Panc1 (cell line): ENCODE data around the gene PAK4. TPM values are rescaled to one million over a fixed set of nuclear protein-coding genes. Genes with fewer than 3 reads are reported as not detected.

Experiments
- ATAC-seq: fragments of 200-7000 bp; cut with Tn5 transposase; 2 replicates; pipeline ENCODE4 v1.9.1; 2020; ENCODE audit warnings: mild to moderate bottlenecking, moderate library complexity
- BruUV-seq: library from RNA; stranded (reverse); fragments of 400-500 nt; replicated peaks from 2 replicates; lab custom pipeline; 2021; lab: Mats Ljungman, UMichigan
- CTCF ChIA-PET: fragments of 300-600 bp; sonication (Branson Sonifier 250); formaldehyde crosslinking; loops from one replicate; lab custom pipeline; 2022; ENCODE audit warnings: antibody characterized with exemption; lab: Charles Lee
- POLR2A ChIA-PET: fragments of 300-600 bp; sonication (Branson Sonifier 250); formaldehyde crosslinking; loops from one replicate; lab custom pipeline; 2022; ENCODE audit warnings: antibody characterized with exemption; lab: Charles Lee
- DNase-seq: peaks from one replicate; pipeline ENCODE4 v3.0.0-alpha.2; 2010; ENCODE audit warnings: low read depth, low spot score
- H3K27ac ChIP-seq: 2 replicates; pipeline ENCODE4 v1.5.1; 2011; ENCODE audit warnings: mild to moderate bottlenecking, low read length, inconsistent platforms
- H3K27me3 ChIP-seq: fragments of 200-500 bp; sonication (Bioruptor generic); 2 replicates; pipeline ENCODE4 v1.6.0; 2014; ENCODE audit warnings: low read length, inconsistent platforms; ENCODE audit not compliant: control insufficient read depth, insufficient read depth
- H3K36me3 ChIP-seq: fragments of 200-500 bp; sonication (Bioruptor generic); 2 replicates; pipeline ENCODE4 v1.5.1; 2014; ENCODE audit warnings: inconsistent platforms, mild to moderate bottlenecking, low read length, moderate library complexity; ENCODE audit not compliant: control insufficient read depth, insufficient read depth
- H3K4me1 ChIP-seq: 2 replicates; pipeline ENCODE4 v1.5.1; 2011; ENCODE audit warnings: inconsistent platforms, mild to moderate bottlenecking, low read length, moderate library complexity; ENCODE audit not compliant: control insufficient read depth, insufficient read depth
- H3K4me3 ChIP-seq, 2 experiments: 2 replicates each; pipeline ENCODE4 v1.5.1; 2011 to 2012; ENCODE audit warnings: low read depth in 2 of 2, low read length in 2 of 2, mild to moderate bottlenecking in 2 of 2, inconsistent platforms in 1 of 2, moderate library complexity in 1 of 2
- H3K9me3 ChIP-seq: fragments of 200-500 bp; sonication (Bioruptor generic); 2 replicates; pipeline ENCODE4 v1.5.1; 2014; ENCODE audit warnings: low read depth, mild to moderate bottlenecking, inconsistent platforms, low read length, moderate library complexity; ENCODE audit not compliant: control insufficient read depth, insufficient read depth
- POLR2AphosphoS5 ChIP-seq: IDR thresholded peaks from 2 replicates; pipeline ENCODE4 v1.6.1; 2012; ENCODE audit warnings: mild to moderate bottlenecking, low read depth, low read length, moderate library complexity
- SIN3A ChIP-seq: IDR thresholded peaks from 2 replicates; pipeline ENCODE4 v1.6.1; 2012; ENCODE audit warnings: low read depth, mild to moderate bottlenecking, low read length, moderate library complexity, borderline replicate concordance; ENCODE audit not compliant: insufficient read depth
- TCF7L2 ChIP-seq: IDR thresholded peaks from 2 replicates; pipeline ENCODE4 v1.6.1; 2011; ENCODE audit warnings: mild to moderate bottlenecking, low read depth, low read length, inconsistent platforms
- in situ Hi-C: cut with HindIII; loops from 2 replicates; pipeline ENCODE4 v1.10.0; 2016; ENCODE audit warnings: low sequenced_read_pairs, low pct_unique_long_range_greater_than_20kb
- intact Hi-C: fragments of 100-400 bp; cut with micrococcal nuclease; formaldehyde crosslinking; loops from one replicate; pipeline ENCODE4 v1.10.0; 2022; ENCODE audit not compliant: unreplicated experiment
- total RNA-seq: library from RNA; stranded (reverse); gene quantifications from one replicate; pipeline ENCODE4 v1.2.1, GENCODE V29; 2021; ENCODE audit not compliant: unreplicated experiment
- TF ChIP-seq, protein P1 (sequence below): fragments of 450-650 bp; IDR thresholded peaks from 2 replicates; pipeline ENCODE4 v1.5.1; 2017; ENCODE audit warnings: mild to moderate bottlenecking
- TF ChIP-seq, protein P2 (sequence below), 2 experiments: IDR thresholded peaks; 2 replicates each; pipeline ENCODE4 v1.6.1; 2011 to 2012; ENCODE audit warnings: low read depth in 2 of 2, control low read depth in 1 of 2, low read length in 1 of 2, mild to moderate bottlenecking in 1 of 2, moderate library complexity in 1 of 2; ENCODE audit not compliant: insufficient read depth in 1 of 2

PAK4 gene
- total RNA-seq, 1 experiment from 2014 or later: 311 TPM

DNA sequence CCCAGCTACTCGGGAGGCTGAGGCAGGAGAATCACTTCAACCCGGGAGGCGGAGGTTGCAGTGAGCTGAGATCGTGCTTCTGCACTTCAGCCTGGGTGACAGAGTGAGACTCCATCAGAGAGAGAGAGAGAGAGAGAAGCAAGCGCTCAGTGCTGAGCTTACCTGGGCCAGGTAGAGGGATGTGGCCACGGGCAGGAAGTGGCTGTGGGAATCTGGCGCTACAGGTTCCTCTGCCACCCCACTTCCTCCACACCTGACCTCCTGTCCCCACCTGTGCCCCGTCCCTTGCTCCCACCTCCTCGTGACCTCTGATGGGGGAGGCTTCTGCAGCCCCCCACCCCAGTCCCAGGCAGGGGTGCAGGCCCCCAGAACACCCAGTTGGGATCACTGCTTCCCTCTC, 70.2 kb downstream of the PAK4 start:
- ATAC-seq (peak; percentile 4; the same call in 1 of the 2 replicates), DNase-seq (no peak)
- H3K27me3 ChIP-seq: no peaks in the 10 kb centered on the region
- TF ChIP-seq TCF7L2 (no peak), SIN3A (no peak), POLR2AphosphoS5 (no peak)
- TF ChIP-seq, protein P1, sequence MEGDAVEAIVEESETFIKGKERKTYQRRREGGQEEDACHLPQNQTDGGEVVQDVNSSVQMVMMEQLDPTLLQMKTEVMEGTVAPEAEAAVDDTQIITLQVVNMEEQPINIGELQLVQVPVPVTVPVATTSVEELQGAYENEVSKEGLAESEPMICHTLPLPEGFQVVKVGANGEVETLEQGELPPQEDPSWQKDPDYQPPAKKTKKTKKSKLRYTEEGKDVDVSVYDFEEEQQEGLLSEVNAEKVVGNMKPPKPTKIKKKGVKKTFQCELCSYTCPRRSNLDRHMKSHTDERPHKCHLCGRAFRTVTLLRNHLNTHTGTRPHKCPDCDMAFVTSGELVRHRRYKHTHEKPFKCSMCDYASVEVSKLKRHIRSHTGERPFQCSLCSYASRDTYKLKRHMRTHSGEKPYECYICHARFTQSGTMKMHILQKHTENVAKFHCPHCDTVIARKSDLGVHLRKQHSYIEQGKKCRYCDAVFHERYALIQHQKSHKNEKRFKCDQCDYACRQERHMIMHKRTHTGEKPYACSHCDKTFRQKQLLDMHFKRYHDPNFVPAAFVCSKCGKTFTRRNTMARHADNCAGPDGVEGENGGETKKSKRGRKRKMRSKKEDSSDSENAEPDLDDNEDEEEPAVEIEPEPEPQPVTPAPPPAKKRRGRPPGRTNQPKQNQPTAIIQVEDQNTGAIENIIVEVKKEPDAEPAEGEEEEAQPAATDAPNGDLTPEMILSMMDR: no peak
- TF ChIP-seq, protein P2, sequence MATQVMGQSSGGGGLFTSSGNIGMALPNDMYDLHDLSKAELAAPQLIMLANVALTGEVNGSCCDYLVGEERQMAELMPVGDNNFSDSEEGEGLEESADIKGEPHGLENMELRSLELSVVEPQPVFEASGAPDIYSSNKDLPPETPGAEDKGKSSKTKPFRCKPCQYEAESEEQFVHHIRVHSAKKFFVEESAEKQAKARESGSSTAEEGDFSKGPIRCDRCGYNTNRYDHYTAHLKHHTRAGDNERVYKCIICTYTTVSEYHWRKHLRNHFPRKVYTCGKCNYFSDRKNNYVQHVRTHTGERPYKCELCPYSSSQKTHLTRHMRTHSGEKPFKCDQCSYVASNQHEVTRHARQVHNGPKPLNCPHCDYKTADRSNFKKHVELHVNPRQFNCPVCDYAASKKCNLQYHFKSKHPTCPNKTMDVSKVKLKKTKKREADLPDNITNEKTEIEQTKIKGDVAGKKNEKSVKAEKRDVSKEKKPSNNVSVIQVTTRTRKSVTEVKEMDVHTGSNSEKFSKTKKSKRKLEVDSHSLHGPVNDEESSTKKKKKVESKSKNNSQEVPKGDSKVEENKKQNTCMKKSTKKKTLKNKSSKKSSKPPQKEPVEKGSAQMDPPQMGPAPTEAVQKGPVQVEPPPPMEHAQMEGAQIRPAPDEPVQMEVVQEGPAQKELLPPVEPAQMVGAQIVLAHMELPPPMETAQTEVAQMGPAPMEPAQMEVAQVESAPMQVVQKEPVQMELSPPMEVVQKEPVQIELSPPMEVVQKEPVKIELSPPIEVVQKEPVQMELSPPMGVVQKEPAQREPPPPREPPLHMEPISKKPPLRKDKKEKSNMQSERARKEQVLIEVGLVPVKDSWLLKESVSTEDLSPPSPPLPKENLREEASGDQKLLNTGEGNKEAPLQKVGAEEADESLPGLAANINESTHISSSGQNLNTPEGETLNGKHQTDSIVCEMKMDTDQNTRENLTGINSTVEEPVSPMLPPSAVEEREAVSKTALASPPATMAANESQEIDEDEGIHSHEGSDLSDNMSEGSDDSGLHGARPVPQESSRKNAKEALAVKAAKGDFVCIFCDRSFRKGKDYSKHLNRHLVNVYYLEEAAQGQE (IDR thresholded peaks at IDR 0.05; ENCODE audit: insufficient read depth in 1 of 2, low read depth in 2 of 2, low read length in 1 of 2): no peak
- no peak overlapping the region for H3K4me3 ChIP-seq
- H3K27ac ChIP-seq: no peak overlapping the region
- no peaks in the 10 kb centered on the region for H3K9me3 ChIP-seq
- BruUV-seq: no TSS peak
- peaks cover 12% of the 10 kb centered on the region for H3K4me1 ChIP-seq
- H3K36me3 ChIP-seq: no peaks in the 10 kb centered on the region
- intact Hi-C loops (no loop called here), in situ Hi-C loops (no loop called here)
- ChIA-PET CTCF (interaction anchor here (0.5 to 1.0 kb wide), 4 partner anchors 74 to 1110 kb away, joined by 3 to 5 read pairs (median 4); partner anchors contain the start of gene SAMD4B), POLR2A (interaction anchor here (0.5 kb wide), 3 partner anchors 11 to 599 kb away, joined by 3 to 8 read pairs (median 3); no protein-coding TSS in a partner anchor)

GRCh38 chr19:39196320-39196719, 70.7 kb downstream of the PAK4 start:
- intact Hi-C loops: no loop called here
- ChIA-PET CTCF (interaction anchor here (0.5 to 1.0 kb wide), 3 partner anchors 74 to 1109 kb away, joined by 3 to 5 read pairs (median 4); no protein-coding TSS in a partner anchor), POLR2A (no interaction called here)
- DNase-seq: no peak
- Histone ChIP-seq H3K27me3 (no peaks in the 10 kb centered on the region), H3K4me1 (peaks cover 12% of the 10 kb centered on the region), H3K9me3 (no peaks in the 10 kb centered on the region), H3K27ac (no peak overlapping the region), H3K36me3 (no peaks in the 10 kb centered on the region), H3K4me3 (no peak overlapping the region)
- ATAC-seq: peak; percentile 15; the same call in 1 of the 2 replicates
- TF ChIP-seq, protein P1: no peak
- TF ChIP-seq, protein P2 (IDR thresholded peaks at IDR 0.05; ENCODE audit: insufficient read depth in 1 of 2, low read depth in 2 of 2, low read length in 1 of 2): no peak
- TF ChIP-seq POLR2AphosphoS5: no peak
- TF ChIP-seq SIN3A: no peak
- TF ChIP-seq TCF7L2: no peak
- in situ Hi-C loops: no loop called here
- BruUV-seq: no TSS peak
